Panc1 (cell line): ENCODE measurements around the gene CSTB. TPM values are rescaled to one million over a fixed set of nuclear protein-coding genes. Genes with fewer than 3 reads are reported as not detected.

Experiments used
- ATAC-seq: fragments of 200-7000 bp; cut with Tn5 transposase; 2 replicates; pipeline ENCODE4 v1.9.1; 2020; ENCODE audit warnings: mild to moderate bottlenecking, moderate library complexity
- BruUV-seq: library from RNA; stranded (reverse); fragments of 400-500 nt; replicated peaks from 2 replicates; lab custom pipeline; 2021; lab: Mats Ljungman, UMichigan
- CTCF ChIA-PET: fragments of 300-600 bp; sonication (Branson Sonifier 250); formaldehyde crosslinking; loops from one replicate; lab custom pipeline; 2022; ENCODE audit warnings: antibody characterized with exemption; lab: Charles Lee
- POLR2A ChIA-PET: fragments of 300-600 bp; sonication (Branson Sonifier 250); formaldehyde crosslinking; loops from one replicate; lab custom pipeline; 2022; ENCODE audit warnings: antibody characterized with exemption; lab: Charles Lee
- DNase-seq: peaks from one replicate; pipeline ENCODE4 v3.0.0-alpha.2; 2010; ENCODE audit warnings: low read depth, low spot score
- H3K27ac ChIP-seq: 2 replicates; pipeline ENCODE4 v1.5.1; 2011; ENCODE audit warnings: mild to moderate bottlenecking, low read length, inconsistent platforms
- H3K27me3 ChIP-seq: fragments of 200-500 bp; sonication (Bioruptor generic); 2 replicates; pipeline ENCODE4 v1.6.0; 2014; ENCODE audit warnings: low read length, inconsistent platforms; ENCODE audit not compliant: control insufficient read depth, insufficient read depth
- H3K36me3 ChIP-seq: fragments of 200-500 bp; sonication (Bioruptor generic); 2 replicates; pipeline ENCODE4 v1.5.1; 2014; ENCODE audit warnings: inconsistent platforms, mild to moderate bottlenecking, low read length, moderate library complexity; ENCODE audit not compliant: control insufficient read depth, insufficient read depth
- H3K4me1 ChIP-seq: 2 replicates; pipeline ENCODE4 v1.5.1; 2011; ENCODE audit warnings: inconsistent platforms, mild to moderate bottlenecking, low read length, moderate library complexity; ENCODE audit not compliant: control insufficient read depth, insufficient read depth
- H3K4me3 ChIP-seq, 2 experiments: 2 replicates each; pipeline ENCODE4 v1.5.1; 2011 to 2012; ENCODE audit warnings: low read depth in 2 of 2, low read length in 2 of 2, mild to moderate bottlenecking in 2 of 2, inconsistent platforms in 1 of 2, moderate library complexity in 1 of 2
- H3K9me3 ChIP-seq: fragments of 200-500 bp; sonication (Bioruptor generic); 2 replicates; pipeline ENCODE4 v1.5.1; 2014; ENCODE audit warnings: low read depth, mild to moderate bottlenecking, inconsistent platforms, low read length, moderate library complexity; ENCODE audit not compliant: control insufficient read depth, insufficient read depth
- CTCF ChIP-seq: fragments of 450-650 bp; IDR thresholded peaks from 2 replicates; pipeline ENCODE4 v1.5.1; 2017; ENCODE audit warnings: mild to moderate bottlenecking
- POLR2AphosphoS5 ChIP-seq: IDR thresholded peaks from 2 replicates; pipeline ENCODE4 v1.6.1; 2012; ENCODE audit warnings: mild to moderate bottlenecking, low read depth, low read length, moderate library complexity
- REST ChIP-seq, 2 experiments: IDR thresholded peaks; 2 replicates each; pipeline ENCODE4 v1.6.1; 2011 to 2012; ENCODE audit warnings: low read depth in 2 of 2, control low read depth in 1 of 2, low read length in 1 of 2, mild to moderate bottlenecking in 1 of 2, moderate library complexity in 1 of 2; ENCODE audit not compliant: insufficient read depth in 1 of 2
- SIN3A ChIP-seq: IDR thresholded peaks from 2 replicates; pipeline ENCODE4 v1.6.1; 2012; ENCODE audit warnings: low read depth, mild to moderate bottlenecking, low read length, moderate library complexity, borderline replicate concordance; ENCODE audit not compliant: insufficient read depth
- TCF7L2 ChIP-seq: IDR thresholded peaks from 2 replicates; pipeline ENCODE4 v1.6.1; 2011; ENCODE audit warnings: mild to moderate bottlenecking, low read depth, low read length, inconsistent platforms
- in situ Hi-C: cut with HindIII; loops from 2 replicates; pipeline ENCODE4 v1.10.0; 2016; ENCODE audit warnings: low sequenced_read_pairs, low pct_unique_long_range_greater_than_20kb
- intact Hi-C: fragments of 100-400 bp; cut with micrococcal nuclease; formaldehyde crosslinking; loops from one replicate; pipeline ENCODE4 v1.10.0; 2022; ENCODE audit not compliant: unreplicated experiment
- total RNA-seq: library from RNA; stranded (reverse); gene quantifications from one replicate; pipeline ENCODE4 v1.2.1, GENCODE V29; 2021; ENCODE audit not compliant: unreplicated experiment

CSTB gene
- total RNA-seq, 1 experiment from 2014 or later, result 72.5 TPM

GRCh38 chr21:43806017-43806710 is 30.1 kb upstream of the CSTB start:
- no peak overlapping the region for H3K27ac ChIP-seq
- no peaks in the 10 kb centered on the region for H3K9me3 ChIP-seq
- POLR2A ChIA-PET, result no interaction called here
- peaks cover 11% of the 10 kb centered on the region for H3K4me1 ChIP-seq
- no peaks in the 10 kb centered on the region for H3K27me3 ChIP-seq
- in situ Hi-C loops (no loop called here), intact Hi-C loops (no loop called here)
- ATAC-seq (no peak), DNase-seq (no peak)
- no TSS peak for BruUV-seq
- H3K36me3 ChIP-seq, result no peaks in the 10 kb centered on the region
- TF ChIP-seq TCF7L2, result no peak
- TF ChIP-seq POLR2AphosphoS5, result no peak
- no peak for TF ChIP-seq REST (IDR thresholded peaks at IDR 0.05; ENCODE audit: insufficient read depth in 1 of 2, low read depth in 2 of 2, low read length in 1 of 2)
- no peak for TF ChIP-seq SIN3A
- TF ChIP-seq CTCF, result no peak
- H3K4me3 ChIP-seq, result no peak overlapping the region
- CTCF ChIA-PET, result no interaction called here

- no peak for DNase-seq
- Histone ChIP-seq H3K4me1 (peaks cover 4% of the 10 kb centered on the region; the same call in 1 of the 2 replicates), H3K27ac (no peak overlapping the region), H3K4me3 (no peak overlapping the region), H3K27me3 (no peaks in the 10 kb centered on the region), H3K36me3 (no peaks in the 10 kb centered on the region), H3K9me3 (no peaks in the 10 kb centered on the region)
- ATAC-seq, result no peak
- intact Hi-C loops, result no loop called here
- POLR2A ChIA-PET, result no interaction called here
- no TSS peak for BruUV-seq
- TF ChIP-seq REST (IDR thresholded peaks at IDR 0.05; ENCODE audit: insufficient read depth in 1 of 2, low read depth in 2 of 2, low read length in 1 of 2) (no peak), TCF7L2 (no peak), CTCF (no peak), SIN3A (no peak), POLR2AphosphoS5 (no peak)
- in situ Hi-C loops, result no loop called here
- CTCF ChIA-PET, result no interaction called here
These were observed 29.2 kb upstream of the CSTB start for GRCh38 chr21:43805275-43805800.
